H9 (cell line): ENCODE measurements around the gene IRAK1BP1. TPM values are rescaled to one million over a fixed set of nuclear protein-coding genes. Genes with fewer than 3 reads are reported as not detected.

ENCODE experiments used
- DNase-seq: peaks from one replicate; pipeline ENCODE4 v3.0.0-alpha.2; 2017
- H2AFZ ChIP-seq: one replicate; pipeline ENCODE4 v1.6.1; 2013; ENCODE audit warnings: mild to moderate bottlenecking, low read length, control low read depth, moderate library complexity
- H2AK5ac ChIP-seq: 2 replicates; pipeline ENCODE4 v1.6.1; 2013; ENCODE audit warnings: low read length, control low read depth, mixed read lengths; ENCODE audit not compliant: insufficient read length
- H2BK120ac ChIP-seq: one replicate; pipeline ENCODE4 v1.6.1; 2013; ENCODE audit warnings: low read depth, mild to moderate bottlenecking, low read length, control low read depth, inconsistent platforms; ENCODE audit not compliant: poor library complexity, severe bottlenecking
- H2BK12ac ChIP-seq: 2 replicates; pipeline ENCODE4 v1.6.1; 2013; ENCODE audit warnings: low read length, control low read depth, mixed read lengths, low read depth; ENCODE audit not compliant: insufficient read length
- H2BK15ac ChIP-seq: 2 replicates; pipeline ENCODE4 v1.6.1; 2013; ENCODE audit warnings: low read depth, low read length, control low read depth
- H2BK20ac ChIP-seq: one replicate; pipeline ENCODE4 v1.6.1; 2013; ENCODE audit warnings: low read depth, mild to moderate bottlenecking, low read length, control low read depth, inconsistent platforms; ENCODE audit not compliant: poor library complexity, severe bottlenecking
- H2BK5ac ChIP-seq: 2 replicates; pipeline ENCODE4 v1.6.1; 2013; ENCODE audit warnings: low read length, control low read depth, mixed read lengths; ENCODE audit not compliant: insufficient read length
- H3K14ac ChIP-seq: 2 replicates; pipeline ENCODE4 v1.6.1; 2013; ENCODE audit warnings: low read length, control low read depth; ENCODE audit not compliant: insufficient read depth
- H3K18ac ChIP-seq: 2 replicates; pipeline ENCODE4 v1.6.1; 2013; ENCODE audit warnings: low read depth, mild to moderate bottlenecking, mixed read lengths, low read length, control low read depth; ENCODE audit not compliant: insufficient read length
- H3K23ac ChIP-seq: 2 replicates; pipeline ENCODE4 v1.6.1; 2013; ENCODE audit warnings: low read length, control low read depth, mixed read lengths, low read depth; ENCODE audit not compliant: insufficient read length
- H3K23me2 ChIP-seq: 2 replicates; pipeline ENCODE4 v1.6.1; 2013; ENCODE audit warnings: low read depth, mild to moderate bottlenecking, mixed read lengths, low read length, control low read depth; ENCODE audit not compliant: insufficient read length, poor library complexity, severe bottlenecking
- H3K27ac ChIP-seq: 2 replicates; pipeline ENCODE4 v1.5.1; 2013; ENCODE audit warnings: low read length, control low read depth, mixed read lengths, low read depth; ENCODE audit not compliant: insufficient read length
- H3K27me3 ChIP-seq: 2 replicates; pipeline ENCODE4 v1.6.1; 2013; ENCODE audit warnings: low read length, control low read depth, inconsistent platforms; ENCODE audit not compliant: insufficient read depth
- H3K4ac ChIP-seq: 2 replicates; pipeline ENCODE4 v1.6.1; 2013; ENCODE audit warnings: low read depth, mild to moderate bottlenecking, control low read depth, inconsistent platforms, low read length, moderate library complexity
- H3K4me1 ChIP-seq: 2 replicates; pipeline ENCODE4 v1.6.1; 2013; ENCODE audit warnings: low read length, control low read depth, inconsistent platforms; ENCODE audit not compliant: insufficient read depth
- H3K4me2 ChIP-seq: 2 replicates; pipeline ENCODE4 v1.6.1; 2013; ENCODE audit warnings: low read length, control low read depth, mixed read lengths; ENCODE audit not compliant: insufficient read length, insufficient read depth
- H3K56ac ChIP-seq: 2 replicates; pipeline ENCODE4 v1.6.1; 2013; ENCODE audit warnings: low read depth, mild to moderate bottlenecking, mixed read lengths, low read length, control low read depth; ENCODE audit not compliant: insufficient read length
- H3K79me1 ChIP-seq: 2 replicates; pipeline ENCODE4 v1.6.1; 2013; ENCODE audit warnings: low read depth, mild to moderate bottlenecking, moderate library complexity, low read length, control low read depth, inconsistent platforms; ENCODE audit not compliant: insufficient read depth, poor library complexity, severe bottlenecking
- H3K79me2 ChIP-seq: 2 replicates; pipeline ENCODE4 v1.6.1; 2013; ENCODE audit warnings: low read length, control low read depth, inconsistent platforms; ENCODE audit not compliant: insufficient read depth
- H3K9ac ChIP-seq: 2 replicates; pipeline ENCODE4 v1.6.1; 2013; ENCODE audit warnings: low read length, control low read depth, mixed read lengths; ENCODE audit not compliant: insufficient read length; ENCODE audit errors: extremely low read depth
- H3K9me3 ChIP-seq: one replicate; pipeline ENCODE4 v1.6.1; 2013; ENCODE audit warnings: low read depth, low read length, inconsistent platforms; ENCODE audit not compliant: control insufficient read depth
- H3T11ph ChIP-seq: one replicate; pipeline ENCODE4 v1.6.1; 2013; ENCODE audit warnings: mild to moderate bottlenecking, low read length, control low read depth, inconsistent platforms
- H4K20me1 ChIP-seq: one replicate; pipeline ENCODE4 v1.6.1; 2013; ENCODE audit not compliant: control insufficient read depth, insufficient read length, insufficient read depth
- H4K5ac ChIP-seq: 2 replicates; pipeline ENCODE4 v1.6.1; 2013; ENCODE audit warnings: low read depth, mild to moderate bottlenecking, mixed read lengths, low read length, control low read depth; ENCODE audit not compliant: insufficient read length
- H4K8ac ChIP-seq: replicated peaks from 2 replicates; pipeline ENCODE4 v1.6.1; 2013; ENCODE audit warnings: low read length, control low read depth, mixed read lengths, low read depth; ENCODE audit not compliant: insufficient read length
- H4K91ac ChIP-seq: 2 replicates; pipeline ENCODE4 v1.6.1; 2013; ENCODE audit warnings: low read depth, mild to moderate bottlenecking, moderate library complexity, mixed read lengths, low read length, control low read depth; ENCODE audit not compliant: insufficient read length
- H3K27ac Mint-ChIP-seq, 3 experiments: 2 replicates in 2 of 3; 3 replicates in 1 of 3; pipeline ENCODE4 v1.8.0; 2020 to 2021; ENCODE audit warnings: mixed read lengths in 3 of 3, mild to moderate bottlenecking in 1 of 3, moderate library complexity in 1 of 3
- H3K27me3 Mint-ChIP-seq: 2 replicates; pipeline ENCODE4 v1.8.0; 2021; ENCODE audit warnings: low read depth, mild to moderate bottlenecking, moderate library complexity, mixed read lengths
- H3K36me3 Mint-ChIP-seq, 3 experiments: 2 replicates in 2 of 3; 3 replicates in 1 of 3; pipeline ENCODE4 v1.8.0; 2020 to 2021; ENCODE audit warnings: low read depth in 3 of 3, mixed read lengths in 3 of 3; ENCODE audit not compliant: insufficient read depth in 1 of 3
- H3K4me1 Mint-ChIP-seq, 2 experiments: 2 replicates each; pipeline ENCODE4 v1.8.0; 2020; ENCODE audit warnings: mixed read lengths in 2 of 2
- H3K4me3 Mint-ChIP-seq, 2 experiments: 2 replicates in 1 of 2; 3 replicates in 1 of 2; pipeline ENCODE4 v1.8.0; 2020 to 2021; ENCODE audit warnings: mild to moderate bottlenecking in 2 of 2, mixed read lengths in 2 of 2, moderate library complexity in 1 of 2
- H3K9me3 Mint-ChIP-seq, 2 experiments: 2 replicates in 1 of 2; 3 replicates in 1 of 2; pipeline ENCODE4 v1.8.0; 2020; ENCODE audit warnings: mild to moderate bottlenecking in 2 of 2, mixed read lengths in 2 of 2, moderate library complexity in 1 of 2
- CTCF ChIP-seq: fragments of 200-600 bp; sonication (generic); conservative IDR thresholded peaks from 3 replicates; pipeline ENCODE4 v1.8.0; 2021; ENCODE audit warnings: antibody characterized with exemption, mild to moderate bottlenecking
- WGBS: extraction: QIAGEN DNeasy Blood & Tissue Kit; methylation state at CpG from one replicate; pipeline ENCODE4 v1.1.7; 2013; ENCODE audit warnings: missing lambda C conversion rate, low lambda C conversion rate, mixed read lengths; ENCODE audit not compliant: insufficient read length; ENCODE audit errors: extremely low coverage; 5-methylcytosine and 5-hydroxymethylcytosine counted together
- total RNA-seq: library from RNA; stranded (reverse); gene quantifications from 2 replicates; pipeline ENCODE4 v1.2.1, GENCODE V29; 2021

The IRAK1BP1 gene
- total RNA-seq, 1 experiment from 2014 or later: 3.8 TPM

GRCh38 chr6:78947962-78948361 is 80.6 kb downstream of the IRAK1BP1 start:
- Histone ChIP-seq H3K23ac (no peak overlapping the region), H3K9me3 (no peaks in the 10 kb centered on the region), H4K20me1 (no peaks in the 10 kb centered on the region), H3K79me1 (no peaks in the 10 kb centered on the region), H3K4ac (no peak overlapping the region), H2BK15ac (no peak overlapping the region), H3K79me2 (no peaks in the 10 kb centered on the region), H4K91ac (no peak overlapping the region), H4K8ac (no peak overlapping the region), H3K14ac (no peak overlapping the region), H3K56ac (no peak overlapping the region), H2AK5ac (no peak overlapping the region), H2BK12ac (no peak overlapping the region), H2BK5ac (no peak overlapping the region), H3K27me3 (no peaks in the 10 kb centered on the region), H4K5ac (no peak overlapping the region), H3K4me2 (no peak overlapping the region), H3K23me2 (no peaks in the 10 kb centered on the region), H2BK120ac (no peak overlapping the region), H3K27ac (no peak overlapping the region), H3T11ph (no peak overlapping the region), H3K4me1 (no peaks in the 10 kb centered on the region), H3K9ac (no peak overlapping the region), H2BK20ac (no peak overlapping the region), H3K18ac (no peak overlapping the region), H2AFZ (no peak overlapping the region)
- WGBS: no CpG with 5 or more reads among the region's 2 CpGs
- Mint-ChIP-seq H3K9me3 (peaks cover 25 to 26% of the 10 kb centered on the region in 2 experiments), H3K27me3 (no peaks in the 10 kb centered on the region), H3K4me3 (no peak overlapping the region), H3K27ac (no peak overlapping the region), H3K36me3 (peaks cover 68 to 91% (median 88%) of the 10 kb centered on the region in 3 experiments), H3K4me1 (no peaks in the 10 kb centered on the region)
- DNase-seq: no peak
- no peak for TF ChIP-seq CTCF
